Left forelimb (tissue), 1 donor: Measurements from ENCODE around the gene MAPK8IP1.
"Not testable (repeated sequence)": the region's sequence is repeated elsewhere in the genome, so short reads cannot be mapped to it uniquely, and the experiment has no call there.

Experiments
- DNase-seq: peaks from one replicate; pipeline ENCODE4 v3.0.0-alpha.2; 2018; ENCODE audit warnings: low spot score

MAPK8IP1 gene

GRCh38 chr11:45885274-45885920 is at the start of gene MAPK8IP1:
Gene MAPK8IP1, plus strand, starts transcription at chr11:45885651. Its CDS starts 170 bp downstream, at chr11:45885821.
- DNase-seq = peak; percentile 81

DNA sequence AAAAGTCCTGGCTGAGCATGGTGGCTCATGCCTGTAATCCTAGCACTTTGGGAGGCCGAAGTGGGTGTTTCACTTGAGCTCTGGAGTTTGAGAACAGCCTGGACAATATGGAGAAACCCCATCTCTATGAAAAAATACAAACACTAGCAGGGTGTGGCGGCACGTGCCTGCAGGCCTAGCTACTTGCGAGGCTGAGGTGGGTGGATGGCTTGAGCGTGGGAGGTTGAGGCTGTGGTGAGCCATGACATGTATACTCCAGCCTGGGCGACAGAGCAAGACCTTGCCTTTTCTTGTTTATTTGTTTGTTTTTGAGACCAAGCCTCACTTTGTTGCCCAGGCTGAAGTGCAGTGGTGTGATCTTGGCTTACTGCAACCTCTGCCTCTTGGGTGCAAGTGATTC is 46.2 kb upstream of the MAPK8IP1 start:
- no peak for DNase-seq

- not testable (repeated sequence) for DNase-seq
Measured at GRCh38 chr11:45840251-45840650, 45.2 kb upstream of the MAPK8IP1 start.

- DNase-seq = peak; percentile 88
Measured at GRCh38 chr11:45843158-45843924, 42.1 kb upstream of the MAPK8IP1 start.

DNA sequence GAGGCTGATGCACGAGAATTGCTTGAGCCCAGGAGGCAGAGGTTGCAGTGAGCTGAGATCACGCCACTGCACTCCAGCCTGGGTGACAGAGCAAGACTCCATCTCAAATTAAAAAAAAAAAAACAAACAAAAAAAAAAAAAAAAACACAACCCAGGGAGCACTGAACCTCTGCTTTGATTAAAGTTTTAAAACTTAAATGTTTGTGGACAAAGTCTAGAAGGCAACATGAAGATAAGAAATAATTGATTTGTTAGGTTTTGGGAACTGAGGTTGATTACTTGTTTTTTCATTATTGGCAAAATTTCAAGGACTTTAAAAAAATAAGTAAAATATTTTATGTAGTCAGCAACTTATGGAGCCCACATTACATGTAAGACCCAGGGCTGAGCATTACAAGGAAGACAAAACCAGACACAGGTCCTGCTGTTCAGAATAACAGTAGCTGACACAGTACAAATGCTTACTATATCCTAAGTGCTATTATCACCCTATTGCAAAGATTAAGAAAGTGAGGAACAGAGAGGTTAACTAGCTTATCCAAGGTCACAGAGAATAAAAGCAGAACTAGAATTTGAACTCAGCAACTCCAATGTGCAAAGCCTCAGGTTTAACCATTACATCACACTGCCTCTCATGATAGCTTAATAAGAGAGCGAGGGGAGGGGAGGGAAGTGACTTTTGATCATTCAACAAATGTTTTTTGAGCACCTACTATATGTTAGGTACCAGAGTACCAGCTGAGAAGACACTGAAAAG is 40.5 kb upstream of the MAPK8IP1 start:
- no peak for DNase-seq

DNA sequence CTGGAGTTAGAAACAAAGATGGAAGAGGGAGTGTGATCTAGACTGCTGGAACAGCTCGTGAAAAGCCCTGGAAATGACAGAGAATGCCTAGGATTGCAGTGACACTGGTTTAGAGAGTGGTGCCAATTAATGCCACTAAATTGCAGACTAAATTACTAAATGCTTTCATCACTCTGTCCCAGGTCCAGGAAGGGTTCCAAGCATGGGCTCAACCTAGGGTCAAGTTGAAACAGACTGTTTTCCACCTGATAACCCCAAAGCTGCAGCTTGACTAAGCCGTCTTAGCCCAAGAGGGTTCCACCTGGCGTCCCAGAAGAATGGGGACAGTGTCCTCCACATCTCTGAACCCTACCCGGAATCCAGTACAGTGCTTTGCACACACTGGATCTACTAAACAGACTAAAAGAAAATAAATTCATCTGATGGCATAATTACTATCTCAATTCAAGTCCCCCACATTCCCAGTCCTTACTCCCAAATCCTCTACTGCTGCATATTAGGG is 39.2 kb upstream of the MAPK8IP1 start:
- DNase-seq = no peak

DNA sequence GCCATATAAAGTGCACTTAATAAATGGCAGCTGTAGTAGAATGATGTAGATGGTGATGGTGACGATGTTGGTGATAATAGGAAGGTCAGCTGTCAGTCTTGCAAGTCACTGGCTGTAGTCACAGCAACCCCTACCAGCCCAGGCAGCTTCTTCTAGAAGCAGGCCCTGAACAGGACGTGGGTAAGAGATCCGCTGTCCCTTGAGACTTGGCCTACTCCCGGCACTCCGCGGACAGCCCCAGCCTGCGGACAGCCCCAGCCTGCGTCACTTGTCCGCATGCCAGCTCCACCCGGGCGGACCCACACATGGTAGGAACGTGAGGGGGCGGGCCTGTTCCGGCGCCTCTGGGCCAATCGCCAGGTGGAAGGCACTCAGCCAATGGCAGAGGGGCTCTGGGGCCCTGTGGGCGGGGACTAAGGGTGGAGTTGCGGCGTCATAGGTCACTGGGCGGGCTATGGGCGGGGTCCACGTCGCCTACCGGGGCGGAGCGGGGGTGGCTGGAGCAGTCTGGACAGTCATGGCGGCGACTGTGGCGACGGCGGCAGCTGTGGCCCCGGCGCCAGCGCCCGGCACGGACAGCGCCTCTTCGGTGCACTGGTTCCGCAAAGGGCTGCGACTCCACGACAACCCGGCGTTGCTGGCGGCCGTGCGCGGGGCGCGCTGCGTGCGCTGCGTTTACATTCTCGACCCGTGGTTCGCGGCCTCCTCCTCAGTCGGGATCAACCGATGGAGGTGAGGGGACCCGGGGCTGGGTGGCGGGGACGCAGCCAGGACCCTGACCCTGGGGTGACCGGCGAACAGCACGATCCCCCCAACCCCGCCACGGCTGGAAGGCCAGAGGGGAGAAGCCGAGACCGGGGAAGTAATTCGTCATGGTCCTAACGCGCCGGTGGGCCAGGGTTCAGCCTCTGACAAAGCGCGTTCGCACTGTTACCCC is 38.2 kb upstream of the MAPK8IP1 start, which contains the start of gene CRY2:
Gene CRY2 (plus strand): TSS at position 502 of the 937 bp plus-strand sequence. CDS start 16 bp downstream, at position 518.
- peak; percentile 100 for DNase-seq

DNA sequence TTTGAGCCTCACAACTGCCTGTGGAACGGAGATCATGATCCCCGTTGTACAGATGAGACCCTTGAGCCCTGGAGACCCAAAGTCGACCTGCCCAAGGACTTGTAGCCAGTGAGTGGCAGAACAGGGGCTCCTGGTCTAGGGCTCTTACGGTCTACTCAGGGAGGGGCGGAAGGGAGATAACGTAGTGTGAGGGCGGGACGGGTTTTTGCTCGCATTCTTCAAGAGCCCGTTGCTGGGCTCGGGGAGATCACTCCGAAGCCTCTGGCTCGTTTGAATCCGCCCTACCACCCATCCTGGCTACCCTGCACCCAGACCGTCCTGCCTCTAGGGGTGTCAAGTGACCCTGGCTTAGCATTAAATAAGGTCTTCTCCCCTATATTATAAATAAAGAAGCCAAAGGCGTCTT is 37.5 kb upstream of the MAPK8IP1 start:
- DNase-seq = no peak

- DNase-seq = no peak
Measured at GRCh38 chr11:45848654-45849081, 36.8 kb upstream of the MAPK8IP1 start.

GRCh38 chr11:45850446-45850845 is 35.0 kb upstream of the MAPK8IP1 start:
- DNase-seq = no peak

- no peak for DNase-seq
Measured at GRCh38 chr11:45851228-45851627, 34.2 kb upstream of the MAPK8IP1 start.

DNA sequence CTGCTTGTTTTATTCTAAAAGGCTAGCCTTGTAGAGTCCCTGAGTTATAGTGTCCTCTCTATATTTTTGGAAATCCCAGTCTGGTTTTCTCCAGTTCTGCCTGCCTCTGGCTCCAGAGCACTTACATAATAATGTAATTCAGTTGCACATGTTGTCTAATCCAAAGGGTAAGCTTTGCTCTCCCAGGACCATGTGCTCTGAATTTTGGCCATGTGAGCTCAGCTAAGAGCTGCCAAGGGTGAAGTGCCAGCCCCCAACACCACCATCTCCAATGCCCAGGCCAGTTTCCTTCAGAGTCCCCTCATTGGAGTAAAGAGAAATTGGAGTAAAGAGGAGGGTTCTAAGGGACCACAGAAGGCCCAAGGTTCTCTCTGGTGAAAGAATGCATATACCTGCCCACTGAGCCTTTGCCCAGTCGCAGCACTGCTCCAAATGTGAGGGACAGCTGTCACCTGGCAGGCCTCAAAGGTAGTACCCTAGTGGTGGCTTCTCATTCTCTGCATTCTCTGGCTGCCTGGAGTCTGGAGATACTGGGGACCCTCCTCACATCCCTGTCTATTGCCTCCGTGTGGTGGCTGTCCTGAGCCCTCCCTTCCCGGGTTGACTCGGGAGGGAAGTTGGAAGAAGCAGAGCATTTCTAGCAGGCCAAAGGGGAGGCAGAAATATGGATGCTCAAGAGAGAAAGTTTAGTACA is 33.3 kb upstream of the MAPK8IP1 start:
- no peak for DNase-seq

DNA sequence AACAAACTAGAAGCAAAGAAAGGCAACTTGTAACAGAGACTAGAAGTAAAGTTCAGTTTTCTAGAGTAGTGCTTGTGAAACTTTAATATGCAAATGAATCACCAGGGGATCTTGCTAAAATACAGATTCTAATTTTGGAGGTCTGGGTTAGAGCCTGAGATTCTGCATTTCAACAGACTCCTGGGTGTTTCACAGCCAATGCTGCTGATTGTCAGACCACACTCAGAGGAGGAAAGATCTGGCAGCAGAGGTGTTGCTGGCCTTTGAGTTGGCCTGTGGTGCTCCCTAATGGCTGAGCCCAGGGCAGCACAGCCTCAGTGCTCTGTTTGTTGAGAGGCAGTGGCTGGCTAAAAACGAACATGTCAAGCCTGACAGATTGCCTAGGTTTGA is 32.7 kb upstream of the MAPK8IP1 start:
- DNase-seq = no peak

GRCh38 chr11:45853332-45854219 is 31.9 kb upstream of the MAPK8IP1 start:
- DNase-seq = no peak

- no peak for DNase-seq
Measured at GRCh38 chr11:45855308-45855707, 30.1 kb upstream of the MAPK8IP1 start.

GRCh38 chr11:45856044-45856468 is 29.4 kb upstream of the MAPK8IP1 start:
- DNase-seq = no peak

GRCh38 chr11:45857961-45858474 is 27.4 kb upstream of the MAPK8IP1 start:
- DNase-seq = no peak

DNA sequence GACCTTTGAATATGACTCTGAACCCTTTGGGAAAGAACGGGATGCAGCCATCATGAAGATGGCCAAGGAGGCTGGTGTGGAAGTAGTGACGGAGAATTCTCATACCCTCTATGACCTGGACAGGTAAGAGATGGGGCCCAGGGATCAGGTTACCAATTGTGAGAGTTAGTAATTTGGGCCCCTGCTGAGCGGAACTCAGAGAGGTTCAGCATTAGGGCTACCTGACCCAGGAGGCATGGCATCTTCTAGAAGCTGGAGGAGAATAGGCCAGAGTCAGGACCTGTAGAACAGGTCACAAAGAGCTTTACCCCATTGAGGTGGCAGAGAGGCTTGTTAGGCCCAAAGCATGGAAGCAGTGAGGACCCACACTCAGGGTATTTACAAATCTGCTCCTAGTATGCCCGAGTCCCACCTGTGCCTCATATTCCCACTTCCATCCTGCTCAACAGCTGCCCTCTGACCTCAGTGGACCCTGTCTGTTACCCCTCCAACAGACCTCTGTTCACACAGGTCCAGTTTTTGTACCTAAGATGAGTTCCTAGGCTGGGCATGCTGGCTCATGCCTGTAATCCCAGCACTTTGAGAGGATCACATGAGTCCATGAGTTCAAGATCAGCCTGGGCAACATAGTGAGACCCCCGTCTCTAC is 26.6 kb upstream of the MAPK8IP1 start:
- no peak for DNase-seq

DNA sequence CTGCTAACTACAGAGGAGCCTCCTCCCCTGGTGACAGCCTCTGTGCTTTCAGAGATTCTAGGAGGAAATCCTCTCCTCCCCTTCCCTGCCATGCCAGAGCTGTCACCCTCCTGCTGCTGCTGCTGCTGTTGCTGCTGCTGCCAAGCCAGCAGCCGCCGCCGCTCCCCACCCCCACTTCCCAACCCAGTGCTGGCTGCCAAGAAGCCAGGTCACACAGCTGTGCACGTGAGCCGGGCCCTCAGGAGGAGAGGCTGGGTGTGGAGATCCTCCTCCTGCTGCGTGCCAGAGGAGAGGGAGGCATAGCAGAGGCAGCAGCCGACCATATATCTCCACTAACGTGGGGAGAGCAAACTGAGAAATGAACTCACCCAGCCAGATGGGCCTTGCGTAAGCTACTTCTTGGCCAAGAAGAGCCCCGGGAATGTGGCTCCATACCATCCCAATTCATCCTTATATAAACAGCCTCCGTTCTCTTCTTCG is 25.8 kb upstream of the MAPK8IP1 start:
- peak; percentile 89 for DNase-seq
